Fibroblast of pulmonary artery (primary cell): ENCODE results near the gene CHCHD3.

Source experiments
- DNase-seq: peaks from one replicate; pipeline ENCODE4 v3.0.0-alpha.2; 2010; ENCODE audit warnings: low read depth
- H3K4me3 ChIP-seq: replicated peaks from 2 replicates; pipeline ENCODE4 v1.5.1; 2011; ENCODE audit warnings: low read depth, mild to moderate bottlenecking, control low read depth, low read length, moderate library complexity
- TF ChIP-seq, protein P1 (sequence below): IDR thresholded peaks from 2 replicates; pipeline ENCODE4 v1.5.1; 2011; ENCODE audit warnings: mild to moderate bottlenecking, control low read depth, low read length, inconsistent platforms; ENCODE audit errors: missing control alignments

CHCHD3 gene

DNA sequence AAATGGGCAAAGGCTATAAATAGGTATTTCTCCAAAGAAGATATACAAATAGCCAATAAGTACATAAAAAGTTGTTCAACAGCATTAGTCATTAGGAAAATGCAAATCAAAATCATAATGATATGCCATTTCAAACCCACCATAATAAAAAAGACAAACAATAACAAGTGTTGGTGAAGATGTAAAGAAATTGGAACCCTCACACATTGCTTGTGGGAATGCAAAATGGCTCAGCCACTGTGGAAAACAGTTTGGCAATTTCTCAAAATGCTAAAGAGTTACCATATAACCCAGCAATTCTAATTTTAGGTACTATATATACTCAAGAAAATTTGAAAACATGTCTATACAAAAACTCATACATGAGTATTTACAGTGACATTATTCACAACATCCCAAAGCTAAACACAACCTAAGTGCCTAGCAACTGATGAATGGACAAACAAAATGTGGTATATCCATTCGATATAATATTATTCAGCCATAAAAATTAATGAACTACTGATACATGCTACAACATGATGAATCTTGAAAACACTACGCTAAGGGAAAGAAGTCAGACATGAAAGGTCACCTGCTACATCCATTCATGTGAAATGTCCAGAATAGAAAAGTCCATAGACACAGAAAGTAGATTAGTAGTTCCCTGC is 55.6 kb downstream of the CHCHD3 start:
- TF ChIP-seq, protein P1, sequence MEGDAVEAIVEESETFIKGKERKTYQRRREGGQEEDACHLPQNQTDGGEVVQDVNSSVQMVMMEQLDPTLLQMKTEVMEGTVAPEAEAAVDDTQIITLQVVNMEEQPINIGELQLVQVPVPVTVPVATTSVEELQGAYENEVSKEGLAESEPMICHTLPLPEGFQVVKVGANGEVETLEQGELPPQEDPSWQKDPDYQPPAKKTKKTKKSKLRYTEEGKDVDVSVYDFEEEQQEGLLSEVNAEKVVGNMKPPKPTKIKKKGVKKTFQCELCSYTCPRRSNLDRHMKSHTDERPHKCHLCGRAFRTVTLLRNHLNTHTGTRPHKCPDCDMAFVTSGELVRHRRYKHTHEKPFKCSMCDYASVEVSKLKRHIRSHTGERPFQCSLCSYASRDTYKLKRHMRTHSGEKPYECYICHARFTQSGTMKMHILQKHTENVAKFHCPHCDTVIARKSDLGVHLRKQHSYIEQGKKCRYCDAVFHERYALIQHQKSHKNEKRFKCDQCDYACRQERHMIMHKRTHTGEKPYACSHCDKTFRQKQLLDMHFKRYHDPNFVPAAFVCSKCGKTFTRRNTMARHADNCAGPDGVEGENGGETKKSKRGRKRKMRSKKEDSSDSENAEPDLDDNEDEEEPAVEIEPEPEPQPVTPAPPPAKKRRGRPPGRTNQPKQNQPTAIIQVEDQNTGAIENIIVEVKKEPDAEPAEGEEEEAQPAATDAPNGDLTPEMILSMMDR = no peak
- H3K4me3 ChIP-seq = no peak overlapping the region
- no peak for DNase-seq

DNA sequence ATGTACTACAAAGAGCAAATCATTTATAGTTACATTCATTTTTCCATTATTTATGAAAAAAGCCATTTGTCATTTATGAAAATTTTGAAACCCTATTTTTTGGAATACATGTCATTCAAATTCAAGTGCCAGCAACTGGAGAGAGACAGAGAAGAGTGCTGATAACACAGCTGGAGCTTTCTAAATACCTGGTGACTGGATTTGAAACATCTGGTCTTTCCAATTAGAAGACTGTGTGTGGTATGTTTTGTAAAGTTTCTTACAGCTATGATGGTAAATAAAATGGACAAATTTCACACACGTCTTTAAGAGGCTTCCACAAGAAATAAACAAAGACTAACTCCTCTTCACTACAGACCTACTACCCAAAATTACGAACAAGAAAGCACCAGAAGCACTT is 56.8 kb downstream of the CHCHD3 start:
- H3K4me3 ChIP-seq = no peak overlapping the region
- TF ChIP-seq, protein P1 = no peak
- DNase-seq = no peak

DNA sequence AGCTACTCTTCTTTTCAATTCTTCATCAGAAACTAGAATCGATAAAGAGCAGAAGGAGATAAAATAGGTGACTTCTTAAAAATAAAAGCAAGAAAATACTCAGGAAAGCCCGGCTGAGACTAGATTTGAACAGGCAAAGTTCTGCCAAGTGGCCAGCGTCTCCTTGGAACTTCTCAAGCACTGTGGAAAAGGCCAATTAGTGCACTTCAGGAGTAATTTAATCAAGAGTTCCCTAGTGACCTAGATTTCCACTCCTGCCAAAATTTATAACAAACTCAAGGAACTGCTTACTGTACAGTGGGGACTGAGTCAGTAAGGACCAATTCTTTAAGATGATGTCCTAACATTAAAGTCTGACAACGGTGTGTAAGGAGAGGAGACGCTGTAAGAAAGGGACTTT is 57.3 kb downstream of the CHCHD3 start:
- TF ChIP-seq, protein P1 = no peak
- no peak for DNase-seq
- H3K4me3 ChIP-seq = no peak overlapping the region

DNA sequence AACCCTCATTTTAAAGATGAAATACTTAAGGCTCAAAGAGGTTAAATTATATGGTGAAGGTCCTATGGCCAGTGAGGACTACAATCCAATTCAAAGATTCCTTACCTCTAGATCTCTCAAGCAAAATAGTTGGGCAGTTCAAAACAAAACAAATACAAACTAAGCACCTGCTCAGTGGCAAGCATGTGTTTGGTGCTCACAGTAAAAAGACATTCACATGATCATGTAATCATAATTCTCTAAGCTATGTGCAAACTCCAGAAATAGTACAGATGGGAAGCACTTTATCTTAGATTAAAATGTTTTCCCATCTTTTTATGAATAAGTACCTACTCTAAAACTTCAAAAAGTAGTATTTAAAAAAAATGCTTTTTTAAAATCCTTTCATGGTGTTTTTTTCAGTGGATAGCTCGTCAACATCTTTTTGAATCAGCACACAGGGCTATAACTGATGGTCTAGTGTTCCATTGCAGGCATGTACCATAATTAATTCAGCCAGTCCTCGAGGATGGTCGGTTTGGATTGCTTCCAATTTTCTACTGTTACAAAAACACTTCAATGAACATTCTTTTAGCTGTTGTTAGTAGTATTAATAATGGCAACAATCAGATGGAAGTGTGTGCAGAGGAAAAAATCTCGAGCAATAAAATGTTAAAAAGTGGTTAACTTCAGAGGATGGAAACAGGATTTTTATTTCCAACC is 58.4 kb downstream of the CHCHD3 start:
- TF ChIP-seq, protein P1 = no peak
- H3K4me3 ChIP-seq = no peak overlapping the region
- no peak for DNase-seq

DNA sequence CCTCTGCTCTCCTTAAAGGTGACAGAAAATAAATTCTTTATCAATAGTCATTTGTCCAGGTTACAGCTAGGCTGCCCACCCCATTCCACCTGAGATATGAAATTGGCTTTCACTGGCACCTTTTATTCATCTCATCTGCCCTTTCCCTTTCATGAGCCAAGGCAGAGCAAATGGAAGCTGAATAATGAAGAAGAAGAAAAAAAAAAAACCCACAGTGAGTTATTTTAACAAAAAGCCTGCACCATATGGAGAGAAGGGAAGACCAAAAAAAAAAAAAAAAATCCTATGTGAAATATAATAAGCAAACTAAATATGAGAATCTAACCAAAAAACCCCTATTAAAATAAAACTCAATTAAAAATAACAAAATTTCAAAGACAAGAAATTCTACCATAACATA is 59.2 kb downstream of the CHCHD3 start:
- H3K4me3 ChIP-seq = no peak overlapping the region
- TF ChIP-seq, protein P1 = no peak
- DNase-seq = no peak

DNA sequence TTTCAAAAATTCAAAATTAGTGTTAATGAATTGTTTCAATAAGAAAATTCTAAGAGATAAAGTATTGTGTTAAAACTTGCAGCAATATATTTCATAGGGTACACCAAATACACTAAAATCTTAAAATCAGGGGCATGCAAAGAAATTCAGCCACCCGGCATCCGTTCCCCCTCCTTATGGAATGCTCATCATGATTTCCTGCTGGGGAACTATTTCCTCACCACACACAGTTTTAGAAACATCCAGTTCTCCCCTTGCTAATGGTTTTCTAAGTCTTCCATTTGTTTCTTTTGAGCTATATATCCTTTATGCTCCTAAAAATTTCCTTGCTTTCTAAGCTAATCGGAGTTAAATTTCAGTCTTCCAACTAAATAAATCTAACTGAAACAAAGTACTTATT is 60.7 kb downstream of the CHCHD3 start:
- H3K4me3 ChIP-seq = no peak overlapping the region
- TF ChIP-seq, protein P1 = no peak
- peak; percentile 8 for DNase-seq

DNA sequence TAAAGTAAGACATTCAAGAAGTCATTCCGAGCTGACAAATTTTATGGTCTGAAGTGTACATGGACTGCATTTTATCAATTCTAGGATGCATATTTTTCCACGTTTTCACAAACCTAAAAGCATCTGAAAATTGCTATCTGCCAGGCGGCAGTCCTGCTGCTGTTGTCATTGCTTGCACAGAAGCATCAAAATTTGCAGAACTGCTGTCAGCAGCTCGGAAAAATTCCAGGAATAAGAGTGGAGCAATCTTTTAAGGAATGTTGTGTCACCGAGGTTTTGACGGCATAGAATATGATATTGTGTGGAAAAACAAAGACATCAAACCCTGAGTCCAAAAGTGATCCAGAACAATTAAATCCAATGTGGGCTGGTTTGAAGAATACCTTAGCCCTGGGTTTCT is 61.4 kb downstream of the CHCHD3 start:
- TF ChIP-seq, protein P1 = no peak
- peak; percentile 38 for DNase-seq
- no peak overlapping the region for H3K4me3 ChIP-seq
